ENCODE data around the gene TBC1D4.
A peak's percentile ranks its signal among the peaks of the same experiment; 100 is the strongest.

The TBC1D4 gene

GRCh38 chr13:75383064-75383715 lies 98.8 kb downstream of the TBC1D4 start:
- DNase-seq = no peak

GRCh38 chr13:75378301-75378700 lies 103.7 kb downstream of the TBC1D4 start:
- no peak for DNase-seq

- no peak for DNase-seq
Observed at GRCh38 chr13:75376792-75377402, 105.1 kb downstream of the TBC1D4 start.

GRCh38 chr13:75375329-75375728 lies 106.6 kb downstream of the TBC1D4 start:
- DNase-seq = no peak

GRCh38 chr13:75373988-75374387 lies 108.0 kb downstream of the TBC1D4 start:
- DNase-seq = no peak

- no peak for DNase-seq
Observed at GRCh38 chr13:75372923-75373841, 108.8 kb downstream of the TBC1D4 start.

GRCh38 chr13:75372517-75372916 lies 109.5 kb downstream of the TBC1D4 start:
- no peak for DNase-seq

- DNase-seq = no peak
Observed at GRCh38 chr13:75371203-75371602, 110.8 kb downstream of the TBC1D4 start.

- DNase-seq = no peak
Observed at GRCh38 chr13:75370774-75371173, 111.2 kb downstream of the TBC1D4 start.

GRCh38 chr13:75369981-75370380 lies 112.0 kb downstream of the TBC1D4 start:
- no peak for DNase-seq

- DNase-seq = no peak
Observed at GRCh38 chr13:75368167-75368566, 113.8 kb downstream of the TBC1D4 start.

GRCh38 chr13:75366380-75367280 lies 115.3 kb downstream of the TBC1D4 start:
- DNase-seq = no peak

- DNase-seq = no peak
Observed at GRCh38 chr13:75365724-75366173, 116.2 kb downstream of the TBC1D4 start.

- no peak for DNase-seq
Observed at GRCh38 chr13:75364131-75364713, 117.7 kb downstream of the TBC1D4 start.

GRCh38 chr13:75363371-75363770 lies 118.6 kb downstream of the TBC1D4 start:
- no peak for DNase-seq

GRCh38 chr13:75362026-75362425 lies 119.9 kb downstream of the TBC1D4 start:
- no peak for DNase-seq

GRCh38 chr13:75360170-75360569 lies 121.8 kb downstream of the TBC1D4 start:
- no peak for DNase-seq

GRCh38 chr13:75359266-75359665 lies 122.7 kb downstream of the TBC1D4 start:
- no peak for DNase-seq

GRCh38 chr13:75357576-75358289 lies 124.2 kb downstream of the TBC1D4 start:
- DNase-seq = peak; percentile 67

- no peak for DNase-seq
Observed at GRCh38 chr13:75356421-75356820, 125.5 kb downstream of the TBC1D4 start.

- no peak for DNase-seq
Observed at GRCh38 chr13:75355609-75356008, 126.4 kb downstream of the TBC1D4 start.

- no peak for DNase-seq
Observed at GRCh38 chr13:75353781-75354193, 128.2 kb downstream of the TBC1D4 start.
